Measurements from ENCODE around the gene MS4A13. TPM values are rescaled to one million over a fixed set of nuclear protein-coding genes. Genes with fewer than 3 reads are reported as not detected.

Gene MS4A13
- total RNA-seq, 1 experiment from 2014 or later: not detected

GRCh38 chr11:60512651-60513225 lies 2.5 kb upstream of the MS4A13 start:
- peaks cover 8% of the 10 kb centered on the region for H3K9me3 Mint-ChIP-seq (ENCODE audit: unreplicated experiment)
- DNase-seq: no peak
- no peak overlapping the region for H3K4me3 ChIP-seq (ENCODE audit: low read depth, low read length)
- no peaks in the 10 kb centered on the region for H3K4me1 Mint-ChIP-seq (ENCODE audit: low read depth, unreplicated experiment)
- H3K4me1 ChIP-seq: no peaks in the 10 kb centered on the region
- no peaks in the 10 kb centered on the region for H3K36me3 ChIP-seq (ENCODE audit: control insufficient read depth, insufficient read depth, low read length)
- TF ChIP-seq CTCF (IDR thresholded peaks at IDR 0.05; ENCODE audit: insufficient read depth in 1 of 2, low read depth in 1 of 2, low read length in 1 of 2, severe bottlenecking in 1 of 2, unreplicated experiment in 1 of 2): no peak
- intact Hi-C loops (cut with micrococcal nuclease; ENCODE audit: unreplicated experiment): no loop called here
- no TSS peak for BruUV-seq (replicated peaks)
- no peaks in the 10 kb centered on the region for H3K27me3 ChIP-seq (replicated peaks; ENCODE audit: control insufficient read depth, insufficient read depth, low read length)
- no peaks in the 10 kb centered on the region for H3K9me3 ChIP-seq
- CTCF ChIA-PET: no interaction called here
- H3K4me3 Mint-ChIP-seq (ENCODE audit: unreplicated experiment): no peak overlapping the region
- POLR2A ChIA-PET: no interaction called here
- no peak overlapping the region for H3K27ac Mint-ChIP-seq (ENCODE audit: unreplicated experiment)
- H3K27me3 Mint-ChIP-seq (ENCODE audit: insufficient read depth, unreplicated experiment): peaks cover 3% of the 10 kb centered on the region
- no peaks in the 10 kb centered on the region for H3K36me3 Mint-ChIP-seq (ENCODE audit: insufficient read depth, unreplicated experiment)

- no peak overlapping the region for H3K4me3 Mint-ChIP-seq (ENCODE audit: unreplicated experiment)
- no peaks in the 10 kb centered on the region for H3K4me1 ChIP-seq
- ChIA-PET CTCF (no interaction called here), POLR2A (no interaction called here)
- no peaks in the 10 kb centered on the region for H3K9me3 ChIP-seq
- H3K9me3 Mint-ChIP-seq (ENCODE audit: unreplicated experiment): peaks cover under 1% of the 10 kb centered on the region
- H3K27ac Mint-ChIP-seq (ENCODE audit: unreplicated experiment): no peak overlapping the region
- BruUV-seq (replicated peaks): no TSS peak
- no peaks in the 10 kb centered on the region for H3K4me1 Mint-ChIP-seq (ENCODE audit: low read depth, unreplicated experiment)
- intact Hi-C loops (cut with micrococcal nuclease; ENCODE audit: unreplicated experiment): no loop called here
- DNase-seq: no peak
- no peak overlapping the region for H3K4me3 ChIP-seq (ENCODE audit: low read depth, low read length)
- peaks cover 3% of the 10 kb centered on the region for H3K27me3 Mint-ChIP-seq (ENCODE audit: insufficient read depth, unreplicated experiment)
- H3K36me3 ChIP-seq (ENCODE audit: control insufficient read depth, insufficient read depth, low read length): no peaks in the 10 kb centered on the region
- no peaks in the 10 kb centered on the region for H3K36me3 Mint-ChIP-seq (ENCODE audit: insufficient read depth, unreplicated experiment)
- TF ChIP-seq CTCF (IDR thresholded peaks at IDR 0.05; ENCODE audit: insufficient read depth in 1 of 2, low read depth in 1 of 2, low read length in 1 of 2, severe bottlenecking in 1 of 2, unreplicated experiment in 1 of 2): no peak
- H3K27me3 ChIP-seq (replicated peaks; ENCODE audit: control insufficient read depth, insufficient read depth, low read length): no peaks in the 10 kb centered on the region
Observed at GRCh38 chr11:60513496-60514460, 1.4 kb upstream of the MS4A13 start.

- Histone ChIP-seq H3K4me1 (no peaks in the 10 kb centered on the region), H3K9me3 (no peaks in the 10 kb centered on the region), H3K36me3 (ENCODE audit: control insufficient read depth, insufficient read depth, low read length) (no peaks in the 10 kb centered on the region), H3K4me3 (ENCODE audit: low read depth, low read length) (no peak overlapping the region), H3K27me3 (replicated peaks; ENCODE audit: control insufficient read depth, insufficient read depth, low read length) (no peaks in the 10 kb centered on the region)
- no peaks in the 10 kb centered on the region for H3K36me3 Mint-ChIP-seq (ENCODE audit: insufficient read depth, unreplicated experiment)
- ChIA-PET CTCF (no interaction called here), POLR2A (no interaction called here)
- no peaks in the 10 kb centered on the region for H3K9me3 Mint-ChIP-seq (ENCODE audit: unreplicated experiment)
- DNase-seq: no peak
- no peak for TF ChIP-seq CTCF (IDR thresholded peaks at IDR 0.05; ENCODE audit: insufficient read depth in 1 of 2, low read depth in 1 of 2, low read length in 1 of 2, severe bottlenecking in 1 of 2, unreplicated experiment in 1 of 2)
- no peaks in the 10 kb centered on the region for H3K4me1 Mint-ChIP-seq (ENCODE audit: low read depth, unreplicated experiment)
- no peak overlapping the region for H3K27ac Mint-ChIP-seq (ENCODE audit: unreplicated experiment)
- BruUV-seq (replicated peaks): no TSS peak
- H3K27me3 Mint-ChIP-seq (ENCODE audit: insufficient read depth, unreplicated experiment): peaks cover 3% of the 10 kb centered on the region
- intact Hi-C loops (cut with micrococcal nuclease; ENCODE audit: unreplicated experiment): no loop called here
- H3K4me3 Mint-ChIP-seq (ENCODE audit: unreplicated experiment): no peak overlapping the region
Observed at GRCh38 chr11:60528465-60528864, 13.3 kb downstream of the MS4A13 start.

Measured in Caco-2 (cell line).